Chondrocyte (in vitro differentiated cells): ENCODE measurements around the gene PIK3CA. TPM values are rescaled to one million over a fixed set of nuclear protein-coding genes. Genes with fewer than 3 reads are reported as not detected.
A peak's percentile ranks its signal among the peaks of the same experiment; 100 is the strongest.

ENCODE experiments used
- DNase-seq: peaks from one replicate; pipeline ENCODE4 v3.0.0; 2021; ENCODE audit warnings: mixed read lengths, low spot score
- H3K27ac Mint-ChIP-seq: one replicate; pipeline ENCODE4 v1.8.0; 2021; ENCODE audit warnings: mild to moderate bottlenecking, moderate library complexity, mixed read lengths; ENCODE audit not compliant: unreplicated experiment
- H3K27me3 Mint-ChIP-seq: 2 replicates; pipeline ENCODE4 v1.8.0; 2021; ENCODE audit warnings: low read depth, mixed read lengths
- H3K36me3 Mint-ChIP-seq: 2 replicates; pipeline ENCODE4 v1.8.0; 2021; ENCODE audit warnings: low read depth, mixed read lengths
- H3K4me1 Mint-ChIP-seq: 2 replicates; pipeline ENCODE4 v1.8.0; 2021; ENCODE audit warnings: low read depth, mild to moderate bottlenecking, mixed read lengths
- H3K4me3 Mint-ChIP-seq: one replicate; pipeline ENCODE4 v1.8.0; 2021; ENCODE audit warnings: mild to moderate bottlenecking, moderate library complexity, mixed read lengths; ENCODE audit not compliant: unreplicated experiment
- H3K9me3 Mint-ChIP-seq: 2 replicates; pipeline ENCODE4 v1.8.0; 2021; ENCODE audit warnings: low read depth, mixed read lengths
- total RNA-seq: library from RNA; stranded (reverse); gene quantifications from 3 replicates; pipeline ENCODE4 v1.2.1, GENCODE V29; 2021
- TF ChIP-seq, protein P1 (sequence below): fragments of 200-600 bp; sonication (generic); IDR thresholded peaks from 2 replicates; pipeline ENCODE4 v1.5.0; 2021; ENCODE audit warnings: antibody characterized with exemption, mild to moderate bottlenecking, moderate library complexity

The PIK3CA gene
- total RNA-seq, 1 donor from 2014 or later, result 29.3 TPM

DNA sequence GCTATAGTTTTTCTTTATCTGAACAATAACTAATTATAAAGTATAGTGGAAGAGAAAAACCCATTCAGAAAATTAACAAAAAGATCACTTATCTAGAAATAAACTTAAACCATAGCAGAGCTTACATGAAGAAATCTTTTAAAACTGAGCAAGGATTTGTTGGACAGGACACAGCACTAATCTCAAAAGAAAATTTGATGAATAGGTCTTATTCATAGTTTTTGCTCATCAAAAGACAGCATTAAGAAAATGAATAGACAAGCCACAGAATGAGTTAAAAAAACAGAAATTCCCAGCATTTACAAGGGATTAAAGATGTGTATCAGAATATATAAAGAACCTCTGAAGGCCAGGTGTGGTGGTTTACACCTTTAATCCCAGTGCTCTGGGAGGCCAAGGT is 29.5 kb downstream of the PIK3CA start:
- Mint-ChIP-seq H3K27me3 (no peaks in the 10 kb centered on the region), H3K4me1 (peaks cover 15% of the 10 kb centered on the region), H3K9me3 (no peaks in the 10 kb centered on the region), H3K4me3 (no peak overlapping the region), H3K36me3 (no peaks in the 10 kb centered on the region), H3K27ac (no peak overlapping the region)
- DNase-seq, result no peak
- TF ChIP-seq, protein P1, sequence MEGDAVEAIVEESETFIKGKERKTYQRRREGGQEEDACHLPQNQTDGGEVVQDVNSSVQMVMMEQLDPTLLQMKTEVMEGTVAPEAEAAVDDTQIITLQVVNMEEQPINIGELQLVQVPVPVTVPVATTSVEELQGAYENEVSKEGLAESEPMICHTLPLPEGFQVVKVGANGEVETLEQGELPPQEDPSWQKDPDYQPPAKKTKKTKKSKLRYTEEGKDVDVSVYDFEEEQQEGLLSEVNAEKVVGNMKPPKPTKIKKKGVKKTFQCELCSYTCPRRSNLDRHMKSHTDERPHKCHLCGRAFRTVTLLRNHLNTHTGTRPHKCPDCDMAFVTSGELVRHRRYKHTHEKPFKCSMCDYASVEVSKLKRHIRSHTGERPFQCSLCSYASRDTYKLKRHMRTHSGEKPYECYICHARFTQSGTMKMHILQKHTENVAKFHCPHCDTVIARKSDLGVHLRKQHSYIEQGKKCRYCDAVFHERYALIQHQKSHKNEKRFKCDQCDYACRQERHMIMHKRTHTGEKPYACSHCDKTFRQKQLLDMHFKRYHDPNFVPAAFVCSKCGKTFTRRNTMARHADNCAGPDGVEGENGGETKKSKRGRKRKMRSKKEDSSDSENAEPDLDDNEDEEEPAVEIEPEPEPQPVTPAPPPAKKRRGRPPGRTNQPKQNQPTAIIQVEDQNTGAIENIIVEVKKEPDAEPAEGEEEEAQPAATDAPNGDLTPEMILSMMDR, result no peak

DNA sequence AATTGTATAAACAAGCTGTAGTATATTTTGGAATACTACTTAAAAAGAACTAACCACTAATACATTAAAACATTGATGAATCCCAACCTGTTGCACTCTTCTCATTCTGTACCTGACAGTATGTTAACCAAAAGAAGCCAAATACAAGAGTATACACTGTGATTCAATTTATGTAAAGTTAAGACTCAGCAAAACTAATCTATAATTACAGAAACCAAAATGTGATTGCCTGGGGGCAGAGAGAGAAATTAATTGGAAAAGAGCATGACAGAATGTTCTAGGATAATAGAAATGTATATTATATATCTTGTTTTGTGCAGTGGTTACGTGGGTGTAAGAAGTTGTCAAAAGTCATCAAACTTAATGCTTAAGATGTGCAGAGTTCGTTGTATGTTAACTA is 31.1 kb downstream of the PIK3CA start:
- no peak overlapping the region for H3K27ac Mint-ChIP-seq
- no peaks in the 10 kb centered on the region for H3K27me3 Mint-ChIP-seq
- H3K9me3 Mint-ChIP-seq, result no peaks in the 10 kb centered on the region
- TF ChIP-seq, protein P1, result no peak
- H3K36me3 Mint-ChIP-seq, result no peaks in the 10 kb centered on the region
- no peak for DNase-seq
- peaks cover 26% of the 10 kb centered on the region for H3K4me1 Mint-ChIP-seq
- H3K4me3 Mint-ChIP-seq, result no peak overlapping the region

DNA sequence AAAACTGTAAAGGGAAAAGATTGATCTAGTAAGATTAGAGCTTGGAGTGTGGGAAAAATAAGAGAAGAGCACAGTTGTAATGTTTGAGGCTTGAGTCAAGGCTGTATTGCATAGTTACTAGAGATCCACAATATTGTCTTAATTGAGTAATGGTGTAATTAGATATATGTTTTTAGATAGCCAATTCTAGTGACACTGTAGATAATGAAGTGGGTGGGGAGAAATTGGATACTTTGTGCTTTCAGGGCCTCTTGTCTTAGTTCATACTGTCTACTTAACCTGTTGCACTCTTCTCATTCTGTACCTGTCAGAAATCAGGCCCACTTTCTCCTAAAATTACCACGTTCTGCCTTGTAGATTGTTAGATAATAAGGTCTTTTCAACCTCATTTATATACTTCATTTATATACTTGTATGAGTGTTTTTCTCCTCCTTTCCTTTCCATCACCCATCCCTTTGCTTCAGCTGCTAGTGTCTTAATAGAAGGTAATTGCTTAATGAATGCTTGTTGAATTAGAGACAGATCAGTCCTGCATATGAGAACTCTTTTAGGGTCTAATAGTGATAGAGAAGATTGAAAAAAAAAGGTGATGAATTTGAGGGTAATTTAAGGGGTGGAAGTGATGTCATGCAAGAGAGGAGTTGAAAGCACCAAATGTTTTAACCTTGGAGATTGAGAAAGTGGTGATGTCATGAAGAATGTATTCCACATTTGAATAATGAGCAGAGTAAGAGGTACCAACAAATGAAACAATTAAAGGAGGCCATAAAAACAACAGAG is 32.0 kb downstream of the PIK3CA start:
- Mint-ChIP-seq H3K27ac (no peak overlapping the region), H3K36me3 (no peaks in the 10 kb centered on the region), H3K27me3 (no peaks in the 10 kb centered on the region), H3K9me3 (no peaks in the 10 kb centered on the region), H3K4me3 (no peak overlapping the region), H3K4me1 (peaks cover 33% of the 10 kb centered on the region)
- DNase-seq, result no peak
- TF ChIP-seq, protein P1, result no peak

DNA sequence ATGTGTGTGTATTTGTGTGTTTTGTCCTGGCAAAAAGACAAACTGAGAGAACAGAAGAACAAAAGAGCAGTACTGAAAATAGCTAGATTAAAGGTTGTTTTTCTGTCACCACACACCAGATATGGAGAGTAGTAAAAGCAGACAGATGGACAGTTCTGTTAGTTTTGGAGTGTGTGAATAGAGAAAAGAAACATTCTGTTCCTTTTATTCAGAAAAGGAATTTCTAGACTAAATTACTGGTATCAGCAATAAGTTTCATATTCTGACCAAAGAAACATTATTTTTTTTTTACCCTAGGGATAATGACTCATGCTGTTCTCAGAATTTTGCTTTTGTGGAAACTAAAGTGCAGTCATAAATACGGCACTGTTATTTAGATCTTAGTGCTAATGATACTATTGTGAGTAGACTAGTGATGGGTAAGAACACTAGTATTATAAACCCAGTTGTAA is 32.9 kb downstream of the PIK3CA start:
- no peak overlapping the region for H3K27ac Mint-ChIP-seq
- no peak for DNase-seq

DNA sequence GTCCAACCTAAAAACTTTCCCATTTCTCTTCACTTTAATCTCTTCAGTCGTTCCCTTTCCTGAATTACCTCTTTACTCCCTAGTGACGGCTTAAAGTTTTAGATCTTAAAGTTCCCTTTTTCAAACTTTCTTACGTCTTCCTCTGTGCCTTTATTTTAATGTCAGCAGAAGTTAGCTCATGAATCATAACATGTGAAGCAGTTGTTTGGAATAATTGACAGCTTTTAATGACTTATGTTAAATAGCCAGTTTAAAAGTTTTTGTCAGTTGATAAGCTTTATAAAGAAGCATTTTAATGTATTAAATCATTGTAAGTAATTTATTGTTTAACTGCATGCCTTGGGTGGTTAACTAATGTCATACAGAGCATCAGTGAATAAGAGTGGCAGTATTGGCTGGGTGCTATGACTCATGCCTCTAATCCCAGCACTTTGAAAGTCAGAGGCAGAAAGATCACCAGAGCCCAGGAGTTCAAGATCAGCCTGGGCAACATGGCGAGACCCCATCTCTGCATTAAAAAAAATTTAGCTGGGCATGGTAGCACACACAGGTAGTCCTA is 33.9 kb downstream of the PIK3CA start:
- Mint-ChIP-seq H3K27me3 (no peaks in the 10 kb centered on the region), H3K9me3 (no peaks in the 10 kb centered on the region), H3K4me1 (peaks cover 22% of the 10 kb centered on the region), H3K27ac (no peak overlapping the region), H3K36me3 (no peaks in the 10 kb centered on the region), H3K4me3 (no peak overlapping the region)
- DNase-seq, result no peak
- TF ChIP-seq, protein P1, result no peak

More for the DNA sequence above, 32.9 kb downstream of the PIK3CA start:
- peak overlapping the region; percentile 13 for H3K4me3 Mint-ChIP-seq
- no peaks in the 10 kb centered on the region for H3K36me3 Mint-ChIP-seq
- H3K9me3 Mint-ChIP-seq, result no peaks in the 10 kb centered on the region
- H3K27me3 Mint-ChIP-seq, result no peaks in the 10 kb centered on the region
- TF ChIP-seq, protein P1, result no peak
- H3K4me1 Mint-ChIP-seq, result peaks cover 27% of the 10 kb centered on the region
